HepG2 (cell line): Measurements from ENCODE around the gene CYBC1. TPM values are rescaled to one million over a fixed set of nuclear protein-coding genes. Genes with fewer than 3 reads are reported as not detected.

Experiments used
- ATAC-seq: fragments of 200-7000 bp; cut with Tn5 transposase; 3 replicates; pipeline ENCODE4 v1.9.1; 2020; ENCODE audit warnings: mild to moderate bottlenecking, moderate library complexity
- BruUV-seq: library from RNA; stranded (reverse); fragments of 400-500 nt; replicated peaks from 2 replicates; lab custom pipeline; 2021; lab: Mats Ljungman, UMichigan
- CTCF ChIA-PET: fragments of 300-600 bp; formaldehyde crosslinking; extraction: SDS; loops from one replicate; lab custom pipeline; 2021; ENCODE audit warnings: low total read pairs, inconsistent platforms, low intra/inter-chr PET ratio; lab: Yijun Ruan, JAX
- POLR2A ChIA-PET: fragments of 350-600 bp; sonication (Branson Sonifier 250); formaldehyde crosslinking; loops from one replicate; lab custom pipeline; 2020; ENCODE audit warnings: antibody characterized with exemption, inconsistent platforms; lab: Yijun Ruan, JAX
- DNase-seq: peaks from one replicate; pipeline ENCODE4 v3.0.0-alpha.2; 2015; ENCODE audit warnings: low spot score
- FAIRE-seq: peaks from 3 replicates; lab custom pipeline; 2011; peaks lifted over from hg19 to GRCh38; lab: Jason Lieb, UNC
- H2AFZ ChIP-seq: one replicate; pipeline ENCODE4 v1.6.1; 2011; ENCODE audit warnings: low read length, inconsistent platforms
- H3K27ac ChIP-seq: fragments of 300-600 bp; 3 replicates; pipeline ENCODE4 v1.8.0; 2011; ENCODE audit warnings: mixed run types, mild to moderate bottlenecking, mixed read lengths, low read length, inconsistent platforms; ENCODE audit not compliant: insufficient read depth; ENCODE audit errors: extremely low read length
- H3K27me3 ChIP-seq, 2 experiments: fragments of 200-600 bp in 1 of 2; 2 replicates in 1 of 2; 3 replicates in 1 of 2; pipeline versions ENCODE4 v1.6.0 to v1.8.0; 2011; ENCODE audit warnings: low read length in 2 of 2, mild to moderate bottlenecking in 2 of 2, moderate library complexity in 2 of 2, inconsistent platforms in 1 of 2; ENCODE audit not compliant: insufficient read depth in 2 of 2, control insufficient read depth in 1 of 2
- H3K36me3 ChIP-seq, 2 experiments: fragments of 200-600 bp in 1 of 2; replicated peaks in 1 of 2; 2 replicates in 1 of 2; 3 replicates in 1 of 2; pipeline versions ENCODE4 v1.5.1 to v1.8.0; 2011; ENCODE audit warnings: low read length in 2 of 2, inconsistent platforms in 1 of 2; ENCODE audit not compliant: insufficient read depth in 2 of 2, control insufficient read depth in 1 of 2
- H3K4me1 ChIP-seq: 2 replicates; pipeline ENCODE4 v1.5.1; 2012; ENCODE audit warnings: low read length, inconsistent platforms; ENCODE audit not compliant: insufficient read depth
- H3K4me2 ChIP-seq: 2 replicates; pipeline ENCODE4 v1.6.0; 2011; ENCODE audit warnings: low read depth, low read length, inconsistent platforms
- H3K4me3 ChIP-seq, 3 experiments: fragments of 200-600 bp in 1 of 3; sonication (generic), shearing (Covaris generic) in 1 of 3; replicated peaks in 1 of 3; 2 replicates each; pipeline ENCODE4 v1.5.1; 2011 to 2016; ENCODE audit warnings: low read length in 3 of 3, inconsistent platforms in 2 of 3, low read depth in 2 of 3, mild to moderate bottlenecking in 2 of 3, control low read depth in 1 of 3, mixed read lengths in 1 of 3; ENCODE audit not compliant: insufficient read depth in 1 of 3
- H3K79me2 ChIP-seq: one replicate; pipeline ENCODE4 v1.6.1; 2011; ENCODE audit warnings: low read length, inconsistent platforms; ENCODE audit not compliant: insufficient read depth
- H3K9ac ChIP-seq: 2 replicates; pipeline ENCODE4 v1.6.0; 2011; ENCODE audit warnings: mild to moderate bottlenecking, low read depth, low read length, inconsistent platforms; ENCODE audit not compliant: insufficient read depth
- H3K9me3 ChIP-seq: 2 replicates; pipeline ENCODE4 v1.5.1; 2012; ENCODE audit warnings: mild to moderate bottlenecking, low read length
- H4K20me1 ChIP-seq: 2 replicates; pipeline ENCODE4 v1.6.0; 2011; ENCODE audit warnings: inconsistent platforms, mild to moderate bottlenecking, low read length, moderate library complexity; ENCODE audit not compliant: insufficient read depth
- CBX1 ChIP-seq: IDR thresholded peaks from one replicate; pipeline ENCODE4 v1.6.1; 2016; ENCODE audit warnings: antibody characterized with exemption, low read depth
- HNRNPH1 ChIP-seq: fragments of 200-400 bp; formaldehyde crosslinking; optimal IDR thresholded peaks from 2 replicates; pipeline ENCODE3; 2017; ENCODE audit warnings: mild to moderate bottlenecking, low read depth, low read length
- MAF1 ChIP-seq: sonication (generic); formaldehyde crosslinking; IDR thresholded peaks from 2 replicates; pipeline ENCODE4 v1.5.0; 2020; ENCODE audit warnings: missing genetic modification reagents, borderline replicate concordance
- PRPF4 ChIP-seq: fragments of 200-400 bp; formaldehyde crosslinking; IDR thresholded peaks from 2 replicates; pipeline ENCODE4 v1.6.1; 2016; ENCODE audit warnings: low read length, low read depth; ENCODE audit not compliant: poor library complexity, severe bottlenecking
- ZNF264 ChIP-seq: sonication (generic); formaldehyde crosslinking; IDR thresholded peaks from 2 replicates; pipeline ENCODE4 v1.4.0; 2020; ENCODE audit warnings: missing genetic modification reagents
- ZNF430 ChIP-seq: sonication (generic); formaldehyde crosslinking; IDR thresholded peaks from 2 replicates; pipeline ENCODE4 v1.9.0; 2021; ENCODE audit warnings: mild to moderate bottlenecking, missing genetic modification reagents
- ZNF460 ChIP-seq: sonication (generic); formaldehyde crosslinking; IDR thresholded peaks from 2 replicates; pipeline ENCODE4 v1.5.1; 2020; ENCODE audit warnings: missing genetic modification reagents, mild to moderate bottlenecking, borderline replicate concordance
- ZNF572 ChIP-seq: sonication (generic); formaldehyde crosslinking; IDR thresholded peaks from 2 replicates; pipeline ENCODE4 v1.5.1; 2020; ENCODE audit warnings: mild to moderate bottlenecking, missing genetic modification reagents
- ZNF605 ChIP-seq: sonication (generic); formaldehyde crosslinking; IDR thresholded peaks from 2 replicates; pipeline ENCODE4 v1.8.0; 2022; ENCODE audit warnings: mild to moderate bottlenecking, missing genetic modification reagents
- ZNF768 ChIP-seq: sonication (generic); formaldehyde crosslinking; IDR thresholded peaks from 2 replicates; pipeline ENCODE4 v1.4.0; 2020; ENCODE audit warnings: missing genetic modification reagents
- ZNF878 ChIP-seq: sonication (generic); formaldehyde crosslinking; IDR thresholded peaks from 2 replicates; pipeline ENCODE4 v1.8.1; 2023; ENCODE audit warnings: mild to moderate bottlenecking, missing genetic modification reagents, moderate library complexity
- ZSCAN31 ChIP-seq: sonication (generic); formaldehyde crosslinking; IDR thresholded peaks from 2 replicates; pipeline ENCODE4 v1.5.0; 2020; ENCODE audit warnings: low read depth, mild to moderate bottlenecking, missing genetic modification reagents
- WGBS: methylation state at CpG from one replicate; pipeline ENCODE4 v1.1.6; 2017; ENCODE audit warnings: low lambda C conversion rate; 5-methylcytosine and 5-hydroxymethylcytosine counted together
- in situ Hi-C: cut with HindIII; loops from 2 replicates; pipeline ENCODE4 v1.10.0; 2017; ENCODE audit warnings: low pct_unique_long_range_greater_than_20kb; ENCODE audit not compliant: extremely low pct_ligation_motif_present
- intact Hi-C: fragments of 100-400 bp; cut with micrococcal nuclease; formaldehyde crosslinking; loops from one replicate; pipeline ENCODE4 v1.10.0; 2022; ENCODE audit not compliant: unreplicated experiment
- polyA plus RNA-seq, 8 experiments: library from polyadenylated mRNA; depleted of rRNA in 3 of 8; stranded (reverse) in 7 of 8; unstranded in 1 of 8; fragments of >200 nt; fragmentation: Illumina TruSeq in 4 of 8; extraction: Trizol in 4 of 8; gene quantifications; 2 replicates each; pipeline versions ENCODE4 v1.2.1 to v1.2.3, GENCODE V29; 2011 to 2016; ENCODE audit warnings: low read depth in 4 of 8, missing spikeins in 1 of 8, mixed read lengths in 1 of 8; ENCODE audit not compliant: insufficient read depth in 1 of 8
- total RNA-seq, 5 experiments: library from RNA; depleted of rRNA; stranded (reverse); fragments of >200 nt; fragmentation: Illumina TruSeq; extraction: Trizol; gene quantifications; 2 replicates each; pipeline ENCODE4 v1.2.3, GENCODE V29; 2016; ENCODE audit warnings: low read depth in 1 of 5
- TF ChIP-seq, protein P1 (sequence below): sonication (generic); formaldehyde crosslinking; IDR thresholded peaks from 2 replicates; pipeline ENCODE4 v1.4.0; 2020; ENCODE audit warnings: missing genetic modification reagents, mild to moderate bottlenecking, borderline replicate concordance
- TF ChIP-seq, protein P2 (sequence below): sonication (generic); formaldehyde crosslinking; IDR thresholded peaks from 2 replicates; pipeline ENCODE4 v1.5.0; 2020; ENCODE audit warnings: mild to moderate bottlenecking, missing genetic modification reagents
- TF ChIP-seq, protein P3 (sequence below): sonication (generic); formaldehyde crosslinking; IDR thresholded peaks from 2 replicates; pipeline ENCODE4 v1.5.1; 2020; ENCODE audit warnings: mild to moderate bottlenecking, moderate library complexity, missing genetic modification reagents
- TF ChIP-seq, protein P4 (sequence below): sonication (generic); formaldehyde crosslinking; IDR thresholded peaks from 2 replicates; pipeline ENCODE4 v1.8.1; 2023; ENCODE audit warnings: mild to moderate bottlenecking, moderate library complexity, missing genetic modification reagents

The CYBC1 gene
- total and polyA plus RNA-seq, 2 of the 13 experiments (the other 11 are each of a cell fraction or from before 2014, with no cell fraction given), result 43.4 to 44.1 TPM

DNA sequence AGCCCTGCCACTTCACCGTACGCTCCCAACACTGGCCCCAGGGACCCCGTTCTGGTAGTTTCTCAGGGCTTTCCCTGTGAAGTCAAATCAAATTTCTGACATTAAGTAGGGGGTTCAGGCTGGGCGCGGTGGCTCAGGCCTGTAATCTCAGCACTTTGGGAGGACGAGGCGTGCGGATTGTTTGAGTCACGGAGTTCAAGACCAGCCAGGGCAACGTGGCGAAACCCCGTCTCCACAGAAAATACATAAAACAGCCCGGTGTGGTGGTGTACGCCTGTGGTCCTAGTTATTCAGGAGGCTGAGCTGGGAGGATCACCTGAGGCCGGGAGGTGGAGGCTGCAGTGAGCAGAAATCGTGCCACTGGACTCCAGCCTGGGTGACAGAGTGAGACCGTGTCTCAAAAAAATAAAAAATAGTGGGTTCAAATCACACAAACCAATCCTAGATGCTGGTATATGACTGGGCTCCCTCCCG, 632 bp downstream of the CYBC1 start:
- POLR2A ChIA-PET, result no interaction called here
- in situ Hi-C loops, result no loop called here
- H4K20me1 ChIP-seq, result no peaks in the 10 kb centered on the region
- no peaks in the 10 kb centered on the region for H3K27me3 ChIP-seq
- no peaks in the 10 kb centered on the region for H3K9me3 ChIP-seq
- H2AFZ ChIP-seq, result no peak overlapping the region
- peak overlapping the region; percentile 66 for H3K27ac ChIP-seq
- peak overlapping the region; percentile 91 for H3K9ac ChIP-seq
- FAIRE-seq, result no peak
- peaks cover 13% of the 10 kb centered on the region for H3K79me2 ChIP-seq
- no peaks in the 10 kb centered on the region for H3K36me3 ChIP-seq
- H3K4me3 ChIP-seq, result peak overlapping the region; percentile 73 to 98 (median 82)
- intact Hi-C loops, result loop anchor here (1.0 kb wide), 1 partner anchor 8 kb away; the partner anchor contains the start of gene NARF
- WGBS, result 29% methylated on average over 18 of the region's 18 CpGs
- ATAC-seq, result no peak; the same call in 2 of the 3 replicates
- DNase-seq, result no peak
- peak overlapping the region; percentile 80 for H3K4me2 ChIP-seq
- TSS peak; percentile 85 for BruUV-seq
- CTCF ChIA-PET, result no interaction called here
- peaks cover 33% of the 10 kb centered on the region for H3K4me1 ChIP-seq
- TF ChIP-seq HNRNPH1, result no peak
- TF ChIP-seq, protein P1, sequence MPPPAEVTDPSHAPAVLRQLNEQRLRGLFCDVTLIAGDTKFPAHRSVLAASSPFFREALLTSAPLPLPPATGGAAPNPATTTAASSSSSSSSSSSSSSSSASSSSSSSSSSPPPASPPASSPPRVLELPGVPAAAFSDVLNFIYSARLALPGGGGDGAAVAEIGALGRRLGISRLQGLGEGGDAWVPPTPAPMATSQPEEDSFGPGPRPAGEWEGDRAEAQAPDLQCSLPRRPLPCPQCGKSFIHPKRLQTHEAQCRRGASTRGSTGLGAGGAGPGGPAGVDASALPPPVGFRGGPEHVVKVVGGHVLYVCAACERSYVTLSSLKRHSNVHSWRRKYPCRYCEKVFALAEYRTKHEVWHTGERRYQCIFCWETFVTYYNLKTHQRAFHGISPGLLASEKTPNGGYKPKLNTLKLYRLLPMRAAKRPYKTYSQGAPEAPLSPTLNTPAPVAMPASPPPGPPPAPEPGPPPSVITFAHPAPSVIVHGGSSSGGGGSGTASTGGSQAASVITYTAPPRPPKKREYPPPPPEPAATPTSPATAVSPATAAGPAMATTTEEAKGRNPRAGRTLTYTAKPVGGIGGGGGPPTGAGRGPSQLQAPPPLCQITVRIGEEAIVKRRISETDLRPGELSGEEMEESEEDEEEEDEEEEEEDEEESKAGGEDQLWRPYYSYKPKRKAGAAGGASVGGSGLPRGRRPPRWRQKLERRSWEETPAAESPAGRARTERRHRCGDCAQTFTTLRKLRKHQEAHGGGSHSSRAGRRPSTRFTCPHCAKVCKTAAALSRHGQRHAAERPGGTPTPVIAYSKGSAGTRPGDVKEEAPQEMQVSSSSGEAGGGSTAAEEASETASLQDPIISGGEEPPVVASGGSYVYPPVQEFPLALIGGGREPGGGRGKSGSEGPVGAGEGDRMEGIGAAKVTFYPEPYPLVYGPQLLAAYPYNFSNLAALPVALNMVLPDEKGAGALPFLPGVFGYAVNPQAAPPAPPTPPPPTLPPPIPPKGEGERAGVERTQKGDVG (CRISPR knock-in tag), result 0 out of 2 replicates have a peak, but pooled peaks have one; percentile 22
- 0 out of 2 replicates have a peak, but pooled peaks have one; percentile 10 for TF ChIP-seq ZNF768 (CRISPR knock-in tag)
- TF ChIP-seq ZNF605 (CRISPR knock-in tag), result peak; percentile 56; the same call in 1 of the 2 replicates
- no peak for TF ChIP-seq MAF1 (CRISPR knock-in tag)
- TF ChIP-seq, protein P2, sequence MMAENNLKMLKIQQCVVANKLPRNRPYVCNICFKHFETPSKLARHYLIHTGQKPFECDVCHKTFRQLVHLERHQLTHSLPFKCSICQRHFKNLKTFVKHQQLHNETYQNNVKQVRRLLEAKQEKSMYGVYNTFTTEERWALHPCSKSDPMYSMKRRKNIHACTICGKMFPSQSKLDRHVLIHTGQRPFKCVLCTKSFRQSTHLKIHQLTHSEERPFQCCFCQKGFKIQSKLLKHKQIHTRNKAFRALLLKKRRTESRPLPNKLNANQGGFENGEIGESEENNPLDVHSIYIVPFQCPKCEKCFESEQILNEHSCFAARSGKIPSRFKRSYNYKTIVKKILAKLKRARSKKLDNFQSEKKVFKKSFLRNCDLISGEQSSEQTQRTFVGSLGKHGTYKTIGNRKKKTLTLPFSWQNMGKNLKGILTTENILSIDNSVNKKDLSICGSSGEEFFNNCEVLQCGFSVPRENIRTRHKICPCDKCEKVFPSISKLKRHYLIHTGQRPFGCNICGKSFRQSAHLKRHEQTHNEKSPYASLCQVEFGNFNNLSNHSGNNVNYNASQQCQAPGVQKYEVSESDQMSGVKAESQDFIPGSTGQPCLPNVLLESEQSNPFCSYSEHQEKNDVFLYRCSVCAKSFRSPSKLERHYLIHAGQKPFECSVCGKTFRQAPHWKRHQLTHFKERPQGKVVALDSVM, result peak; percentile 99
- peak; percentile 83; the same call in 1 of the 2 replicates for TF ChIP-seq ZNF572 (CRISPR knock-in tag)
- TF ChIP-seq, protein P3, sequence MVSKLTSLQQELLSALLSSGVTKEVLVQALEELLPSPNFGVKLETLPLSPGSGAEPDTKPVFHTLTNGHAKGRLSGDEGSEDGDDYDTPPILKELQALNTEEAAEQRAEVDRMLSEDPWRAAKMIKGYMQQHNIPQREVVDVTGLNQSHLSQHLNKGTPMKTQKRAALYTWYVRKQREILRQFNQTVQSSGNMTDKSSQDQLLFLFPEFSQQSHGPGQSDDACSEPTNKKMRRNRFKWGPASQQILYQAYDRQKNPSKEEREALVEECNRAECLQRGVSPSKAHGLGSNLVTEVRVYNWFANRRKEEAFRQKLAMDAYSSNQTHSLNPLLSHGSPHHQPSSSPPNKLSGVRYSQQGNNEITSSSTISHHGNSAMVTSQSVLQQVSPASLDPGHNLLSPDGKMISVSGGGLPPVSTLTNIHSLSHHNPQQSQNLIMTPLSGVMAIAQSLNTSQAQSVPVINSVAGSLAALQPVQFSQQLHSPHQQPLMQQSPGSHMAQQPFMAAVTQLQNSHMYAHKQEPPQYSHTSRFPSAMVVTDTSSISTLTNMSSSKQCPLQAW (CRISPR knock-in tag), result peak; percentile 15; the same call in 1 of the 2 replicates
- TF ChIP-seq ZNF878 (CRISPR knock-in tag), result peak; percentile 53; the same call in 1 of the 2 replicates
- TF ChIP-seq ZSCAN31 (CRISPR knock-in tag), result no peak
- no peak for TF ChIP-seq CBX1
- peak; percentile 78 for TF ChIP-seq ZNF460 (CRISPR knock-in tag)
- peak; percentile 67 for TF ChIP-seq PRPF4
- 0 out of 2 replicates have a peak, but pooled peaks have one; percentile 14 for TF ChIP-seq ZNF430 (CRISPR knock-in tag)
- 0 out of 2 replicates have a peak, but pooled peaks have one; percentile 16 for TF ChIP-seq ZNF264 (CRISPR knock-in tag)
- TF ChIP-seq, protein P4, sequence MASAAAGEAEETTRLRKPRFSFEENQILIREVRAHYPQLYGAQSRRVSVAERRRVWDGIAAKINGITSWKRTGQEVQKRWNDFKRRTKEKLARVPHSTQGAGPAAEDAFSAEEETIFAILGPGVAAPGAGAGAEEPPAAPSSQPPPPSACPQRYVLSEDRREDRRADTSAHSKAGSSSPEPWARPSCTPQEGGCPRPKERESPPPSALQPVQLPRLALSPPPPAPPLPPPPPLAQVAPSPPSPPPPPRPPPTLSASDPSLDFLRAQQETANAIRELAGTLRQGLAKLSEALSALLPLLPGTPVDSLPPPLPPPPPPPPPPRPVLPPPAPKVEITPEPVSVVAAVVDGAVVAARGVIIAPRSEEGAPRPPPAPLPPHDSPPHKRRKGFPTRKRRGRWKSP (CRISPR knock-in tag), result no peak
